Memory B cell (primary cell): ENCODE measurements around the gene NR2F2.
"Not testable (repeated sequence)": the region's sequence is repeated elsewhere in the genome, so short reads cannot be mapped to it uniquely, and the experiment has no call there.

Experiments used
- ATAC-seq: fragments of 150-1000 bp; cut with Tn5 transposase; 2 replicates; pipeline ENCODE4 v1.10.0; 2021; ENCODE audit warnings: low read depth, mild to moderate bottlenecking, moderate library complexity
- DNase-seq, 2 donors: peaks; one replicate each; pipeline ENCODE4 v3.0.0; 2022; ENCODE audit warnings: low spot score in 2 of 2
- H3K27ac Mint-ChIP-seq: one replicate; pipeline ENCODE4 v1.8.0; 2022; ENCODE audit warnings: mild to moderate bottlenecking, moderate library complexity, mixed read lengths
- H3K27me3 Mint-ChIP-seq: one replicate; pipeline ENCODE4 v1.8.0; 2022; ENCODE audit warnings: mixed read lengths
- H3K36me3 Mint-ChIP-seq: one replicate; pipeline ENCODE4 v1.8.0; 2022; ENCODE audit warnings: mild to moderate bottlenecking, mixed read lengths
- H3K4me1 Mint-ChIP-seq: one replicate; pipeline ENCODE4 v1.8.0; 2022; ENCODE audit warnings: mixed read lengths
- H3K4me3 Mint-ChIP-seq: one replicate; pipeline ENCODE4 v1.8.0; 2022; ENCODE audit warnings: mild to moderate bottlenecking, moderate library complexity, mixed read lengths
- H3K9me3 Mint-ChIP-seq: one replicate; pipeline ENCODE4 v1.8.0; 2022; ENCODE audit warnings: mixed read lengths

The NR2F2 gene

GRCh38 chr15:96365781-96366525, 35.5 kb downstream of the NR2F2 start:
- Mint-ChIP-seq H3K9me3 (peaks cover 2% of the 10 kb centered on the region), H3K4me1 (no peaks in the 10 kb centered on the region), H3K27me3 (peaks cover 19% of the 10 kb centered on the region), H3K27ac (no peak overlapping the region), H3K36me3 (no peaks in the 10 kb centered on the region), H3K4me3 (no peak overlapping the region)
- DNase-seq (no peak), ATAC-seq (no peak)

- Mint-ChIP-seq H3K36me3 (no peaks in the 10 kb centered on the region), H3K27me3 (peaks cover 17% of the 10 kb centered on the region), H3K9me3 (peaks cover 2% of the 10 kb centered on the region), H3K27ac (no peak overlapping the region), H3K4me1 (no peaks in the 10 kb centered on the region), H3K4me3 (no peak overlapping the region)
- ATAC-seq, result no peak
- no peak for DNase-seq
Measured at GRCh38 chr15:96366526-96366877, 36.0 kb downstream of the NR2F2 start.

GRCh38 chr15:96367311-96368200, 37.1 kb downstream of the NR2F2 start:
- no peaks in the 10 kb centered on the region for H3K4me1 Mint-ChIP-seq
- no peak for ATAC-seq
- H3K27me3 Mint-ChIP-seq, result peaks cover 13% of the 10 kb centered on the region
- no peaks in the 10 kb centered on the region for H3K9me3 Mint-ChIP-seq
- H3K36me3 Mint-ChIP-seq, result no peaks in the 10 kb centered on the region
- DNase-seq, result no peak
- no peak overlapping the region for H3K27ac Mint-ChIP-seq
- no peak overlapping the region for H3K4me3 Mint-ChIP-seq

GRCh38 chr15:96369351-96369750, 38.9 kb downstream of the NR2F2 start:
- no peaks in the 10 kb centered on the region for H3K9me3 Mint-ChIP-seq
- H3K27ac Mint-ChIP-seq, result no peak overlapping the region
- H3K27me3 Mint-ChIP-seq, result peaks cover 11% of the 10 kb centered on the region
- H3K4me1 Mint-ChIP-seq, result no peaks in the 10 kb centered on the region
- ATAC-seq (no peak), DNase-seq (no peak)
- no peaks in the 10 kb centered on the region for H3K36me3 Mint-ChIP-seq
- H3K4me3 Mint-ChIP-seq, result no peak overlapping the region

- no peaks in the 10 kb centered on the region for H3K9me3 Mint-ChIP-seq
- H3K27me3 Mint-ChIP-seq, result peaks cover 11% of the 10 kb centered on the region
- DNase-seq (no peak), ATAC-seq (no peak)
- no peaks in the 10 kb centered on the region for H3K4me1 Mint-ChIP-seq
- H3K36me3 Mint-ChIP-seq, result no peaks in the 10 kb centered on the region
- no peak overlapping the region for H3K4me3 Mint-ChIP-seq
- H3K27ac Mint-ChIP-seq, result no peak overlapping the region
Measured at GRCh38 chr15:96369825-96370621, 39.5 kb downstream of the NR2F2 start.

DNA sequence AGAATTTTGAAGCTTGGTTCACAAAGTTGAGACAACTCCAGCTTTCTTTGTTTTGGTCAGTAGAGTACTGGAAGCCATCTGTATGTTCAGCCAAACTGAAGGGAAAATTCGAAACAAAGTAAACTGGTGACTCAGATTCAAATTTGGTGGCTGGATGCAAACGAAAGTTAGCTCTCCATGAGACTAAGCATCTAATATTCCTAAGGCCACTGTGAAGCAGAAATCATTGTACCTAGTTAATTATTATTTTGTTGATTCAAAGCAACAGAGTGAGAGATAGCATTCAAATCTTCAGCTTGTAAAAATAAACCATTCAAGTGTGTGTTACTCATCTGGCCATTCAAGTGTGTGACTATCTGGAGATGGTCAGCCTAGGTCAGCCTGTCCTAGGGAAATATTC, 42.1 kb downstream of the NR2F2 start:
- no peak for DNase-seq
- Mint-ChIP-seq H3K36me3 (no peaks in the 10 kb centered on the region), H3K4me1 (no peaks in the 10 kb centered on the region), H3K4me3 (no peak overlapping the region), H3K27ac (no peak overlapping the region), H3K27me3 (peaks cover 10% of the 10 kb centered on the region), H3K9me3 (peaks cover 5% of the 10 kb centered on the region)
- no peak for ATAC-seq

DNA sequence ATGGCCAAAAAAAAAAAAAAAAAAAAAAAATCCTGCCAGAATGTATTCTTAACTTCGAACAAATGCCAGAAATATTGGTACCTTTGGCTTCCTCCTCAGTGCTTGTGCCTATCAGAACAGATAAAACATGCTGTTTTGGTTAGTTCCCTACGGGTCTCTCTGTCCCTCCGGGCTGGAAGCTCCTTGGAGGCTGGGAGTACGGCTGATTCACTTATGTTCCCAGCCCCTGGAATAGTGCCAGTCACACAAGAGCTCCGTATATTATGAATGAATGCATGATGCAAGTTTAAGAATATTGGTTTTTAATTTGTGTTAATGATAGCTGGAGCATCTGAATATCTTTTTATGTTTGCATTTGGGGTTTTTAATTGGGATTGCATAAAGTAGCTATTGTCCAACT, 44.0 kb downstream of the NR2F2 start:
- no peak overlapping the region for H3K4me3 Mint-ChIP-seq
- no peak overlapping the region for H3K27ac Mint-ChIP-seq
- DNase-seq (no peak), ATAC-seq (no peak)
- peaks cover 7% of the 10 kb centered on the region for H3K9me3 Mint-ChIP-seq
- H3K27me3 Mint-ChIP-seq, result peaks cover 3% of the 10 kb centered on the region
- H3K4me1 Mint-ChIP-seq, result no peaks in the 10 kb centered on the region
- no peaks in the 10 kb centered on the region for H3K36me3 Mint-ChIP-seq

DNA sequence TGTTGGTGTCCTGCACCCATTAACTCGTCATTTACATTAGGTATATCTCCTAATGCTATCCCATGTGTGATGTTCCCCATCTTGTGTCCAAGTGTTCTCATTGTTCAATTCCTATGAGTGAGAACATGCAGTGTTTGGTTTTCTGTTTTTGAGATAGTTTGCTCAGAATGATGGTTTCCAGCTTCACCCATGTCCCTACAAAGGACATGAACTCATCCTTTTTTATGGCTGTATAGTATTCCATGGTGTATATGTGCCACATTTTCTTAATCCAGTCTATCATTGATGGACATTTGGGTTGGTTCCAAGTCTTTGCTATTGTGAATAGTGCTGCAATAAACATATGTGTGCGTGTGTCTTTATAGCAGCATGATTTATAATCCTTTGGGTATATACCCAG, 49.1 kb downstream of the NR2F2 start:
- not testable (repeated sequence) for H3K4me3 Mint-ChIP-seq, DNase-seq, H3K36me3 Mint-ChIP-seq, H3K27ac Mint-ChIP-seq, H3K4me1 Mint-ChIP-seq, H3K27me3 Mint-ChIP-seq, ATAC-seq, H3K9me3 Mint-ChIP-seq

GRCh38 chr15:96381463-96381862, 51.0 kb downstream of the NR2F2 start:
- no peaks in the 10 kb centered on the region for H3K27me3 Mint-ChIP-seq
- DNase-seq (no peak), ATAC-seq (no peak)
- H3K27ac Mint-ChIP-seq, result no peak overlapping the region
- H3K9me3 Mint-ChIP-seq, result peaks cover 9% of the 10 kb centered on the region
- H3K4me3 Mint-ChIP-seq, result no peak overlapping the region
- H3K4me1 Mint-ChIP-seq, result no peaks in the 10 kb centered on the region
- no peaks in the 10 kb centered on the region for H3K36me3 Mint-ChIP-seq

GRCh38 chr15:96385195-96385594, 54.7 kb downstream of the NR2F2 start:
- H3K4me1 Mint-ChIP-seq, result no peaks in the 10 kb centered on the region
- H3K27me3 Mint-ChIP-seq, result no peaks in the 10 kb centered on the region
- DNase-seq (no peak), ATAC-seq (no peak)
- no peak overlapping the region for H3K4me3 Mint-ChIP-seq
- H3K36me3 Mint-ChIP-seq, result no peaks in the 10 kb centered on the region
- H3K27ac Mint-ChIP-seq, result no peak overlapping the region
- H3K9me3 Mint-ChIP-seq, result peaks cover 1% of the 10 kb centered on the region

GRCh38 chr15:96388673-96389072, 58.2 kb downstream of the NR2F2 start:
- Mint-ChIP-seq H3K4me3 (no peak overlapping the region), H3K27me3 (peaks cover 2% of the 10 kb centered on the region), H3K36me3 (no peaks in the 10 kb centered on the region), H3K4me1 (no peaks in the 10 kb centered on the region), H3K9me3 (peaks cover 1% of the 10 kb centered on the region), H3K27ac (no peak overlapping the region)
- ATAC-seq (no peak), DNase-seq (no peak)
